ENCODE measurements around the gene ROBO2. TPM values are rescaled to one million over a fixed set of nuclear protein-coding genes. Genes with fewer than 3 reads are reported as not detected.

Gene ROBO2
- total RNA-seq, 1 donor from 2014 or later: 22.7 TPM

DNA sequence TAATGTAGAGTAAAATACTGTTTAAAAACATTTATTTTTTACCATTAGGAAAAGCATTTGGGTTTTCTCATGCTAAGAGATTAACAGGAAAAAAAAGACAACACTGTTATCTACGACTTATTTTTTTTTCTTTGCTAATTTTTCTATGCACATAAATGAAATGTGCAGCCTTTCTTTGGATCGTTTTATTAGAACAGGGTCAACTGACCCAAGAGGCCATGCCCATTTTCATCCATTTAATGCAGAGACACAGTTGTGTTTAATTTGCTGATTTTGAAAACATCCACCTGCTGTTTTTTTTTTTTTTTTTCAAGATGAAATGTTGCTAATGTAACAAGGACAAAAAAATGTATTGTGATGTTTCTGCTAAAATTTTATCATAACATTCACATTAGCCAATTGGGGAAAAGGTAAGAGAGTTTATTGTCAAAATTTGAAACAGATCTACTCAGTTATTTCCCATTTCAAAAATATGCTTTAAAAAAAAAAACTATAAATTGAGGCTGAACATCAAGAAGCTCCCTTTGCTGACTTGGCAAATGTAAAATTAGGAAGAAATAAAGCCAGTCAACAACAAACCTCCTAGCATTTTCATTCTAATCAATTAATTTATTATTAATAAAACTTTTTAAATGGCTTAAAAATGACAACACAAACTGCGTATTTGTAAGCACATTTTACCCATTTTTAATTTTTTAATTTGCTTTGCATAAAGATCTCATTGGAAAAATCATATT is 485.2 kb downstream of the ROBO2 start:
- H3K36me3 Mint-ChIP-seq: no peaks in the 10 kb centered on the region
- H3K4me3 Mint-ChIP-seq: no peak overlapping the region
- no peaks in the 10 kb centered on the region for H3K9me3 Mint-ChIP-seq
- H3K4me1 Mint-ChIP-seq (ENCODE audit: unreplicated experiment): no peaks in the 10 kb centered on the region
- no peaks in the 10 kb centered on the region for H3K27me3 Mint-ChIP-seq
- no peak for DNase-seq (ENCODE audit: extremely low spot score, unreplicated experiment)
- TF ChIP-seq, protein P1, sequence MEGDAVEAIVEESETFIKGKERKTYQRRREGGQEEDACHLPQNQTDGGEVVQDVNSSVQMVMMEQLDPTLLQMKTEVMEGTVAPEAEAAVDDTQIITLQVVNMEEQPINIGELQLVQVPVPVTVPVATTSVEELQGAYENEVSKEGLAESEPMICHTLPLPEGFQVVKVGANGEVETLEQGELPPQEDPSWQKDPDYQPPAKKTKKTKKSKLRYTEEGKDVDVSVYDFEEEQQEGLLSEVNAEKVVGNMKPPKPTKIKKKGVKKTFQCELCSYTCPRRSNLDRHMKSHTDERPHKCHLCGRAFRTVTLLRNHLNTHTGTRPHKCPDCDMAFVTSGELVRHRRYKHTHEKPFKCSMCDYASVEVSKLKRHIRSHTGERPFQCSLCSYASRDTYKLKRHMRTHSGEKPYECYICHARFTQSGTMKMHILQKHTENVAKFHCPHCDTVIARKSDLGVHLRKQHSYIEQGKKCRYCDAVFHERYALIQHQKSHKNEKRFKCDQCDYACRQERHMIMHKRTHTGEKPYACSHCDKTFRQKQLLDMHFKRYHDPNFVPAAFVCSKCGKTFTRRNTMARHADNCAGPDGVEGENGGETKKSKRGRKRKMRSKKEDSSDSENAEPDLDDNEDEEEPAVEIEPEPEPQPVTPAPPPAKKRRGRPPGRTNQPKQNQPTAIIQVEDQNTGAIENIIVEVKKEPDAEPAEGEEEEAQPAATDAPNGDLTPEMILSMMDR (conservative IDR thresholded peaks at IDR 0.05): no peak
- H3K27ac Mint-ChIP-seq: no peak overlapping the region

GRCh38 chr3:77526573-77527113 is 486.7 kb downstream of the ROBO2 start:
- Mint-ChIP-seq H3K4me1 (ENCODE audit: unreplicated experiment) (peaks cover 2% of the 10 kb centered on the region), H3K9me3 (no peaks in the 10 kb centered on the region)
- TF ChIP-seq, protein P1 (conservative IDR thresholded peaks at IDR 0.05): no peak

DNA sequence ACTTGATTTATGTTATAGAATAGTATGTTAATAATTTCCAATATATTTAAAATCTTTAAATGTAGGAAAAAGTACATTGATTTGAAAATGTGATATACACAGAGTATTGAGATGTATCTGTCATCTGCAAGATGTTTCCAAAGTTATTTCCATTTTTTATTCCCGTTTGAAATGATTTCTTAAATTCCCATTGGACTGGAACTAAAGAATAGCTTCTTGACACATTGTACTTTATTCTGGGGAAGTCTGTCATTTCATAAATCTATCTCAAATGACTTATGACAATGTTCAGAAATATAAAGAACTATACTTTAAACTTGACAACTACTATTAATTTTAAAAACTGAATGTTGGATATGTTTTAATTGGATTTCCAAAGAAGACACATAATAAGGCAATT is 489.6 kb downstream of the ROBO2 start:
- Mint-ChIP-seq H3K4me3 (no peak overlapping the region), H3K27me3 (no peaks in the 10 kb centered on the region), H3K36me3 (no peaks in the 10 kb centered on the region), H3K9me3 (peaks cover 5% of the 10 kb centered on the region), H3K4me1 (ENCODE audit: unreplicated experiment) (peaks cover 8% of the 10 kb centered on the region), H3K27ac (no peak overlapping the region)
- no peak for DNase-seq (ENCODE audit: extremely low spot score, unreplicated experiment)
- TF ChIP-seq, protein P1 (conservative IDR thresholded peaks at IDR 0.05): no peak

More at GRCh38 chr3:77526573-77527113, 486.7 kb downstream of the ROBO2 start:
- Mint-ChIP-seq H3K27me3 (no peaks in the 10 kb centered on the region), H3K4me3 (no peak overlapping the region), H3K27ac (no peak overlapping the region), H3K36me3 (no peaks in the 10 kb centered on the region)
- no peak for DNase-seq (ENCODE audit: extremely low spot score, unreplicated experiment)

GRCh38 chr3:77530870-77531269 is 491.0 kb downstream of the ROBO2 start:
- TF ChIP-seq, protein P1 (conservative IDR thresholded peaks at IDR 0.05): no peak
- H3K4me3 Mint-ChIP-seq: no peak overlapping the region
- peaks cover 5% of the 10 kb centered on the region for H3K9me3 Mint-ChIP-seq
- H3K4me1 Mint-ChIP-seq (ENCODE audit: unreplicated experiment): peaks cover 8% of the 10 kb centered on the region
- H3K27me3 Mint-ChIP-seq: no peaks in the 10 kb centered on the region
- H3K36me3 Mint-ChIP-seq: no peaks in the 10 kb centered on the region
- DNase-seq (ENCODE audit: extremely low spot score, unreplicated experiment): no peak
- no peak overlapping the region for H3K27ac Mint-ChIP-seq

DNA sequence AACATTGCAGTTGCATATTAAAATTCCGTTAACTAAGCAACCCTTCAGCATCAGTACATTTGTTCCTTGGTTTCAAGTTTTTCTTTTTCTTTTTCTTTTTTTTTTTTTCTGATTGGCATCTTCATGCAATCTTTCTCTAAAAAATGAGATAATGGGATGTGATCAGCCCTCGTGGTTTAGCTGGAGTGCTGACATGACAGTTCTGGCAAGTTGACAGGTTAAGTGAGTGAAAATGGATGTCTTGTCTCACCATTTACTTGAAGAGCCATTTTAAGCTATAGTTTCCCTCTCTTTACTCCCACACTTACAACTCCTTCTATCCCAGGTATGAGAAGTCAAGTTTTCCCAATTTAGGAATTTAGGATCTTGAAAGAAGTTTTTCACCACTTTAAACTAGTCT is 495.2 kb downstream of the ROBO2 start:
- peaks cover 11% of the 10 kb centered on the region for H3K9me3 Mint-ChIP-seq
- H3K4me3 Mint-ChIP-seq: no peak overlapping the region
- no peak for DNase-seq (ENCODE audit: extremely low spot score, unreplicated experiment)
- no peak overlapping the region for H3K27ac Mint-ChIP-seq
- TF ChIP-seq, protein P1 (conservative IDR thresholded peaks at IDR 0.05): no peak
- peaks cover 11% of the 10 kb centered on the region for H3K4me1 Mint-ChIP-seq (ENCODE audit: unreplicated experiment)
- peaks cover 4% of the 10 kb centered on the region for H3K36me3 Mint-ChIP-seq
- H3K27me3 Mint-ChIP-seq: no peaks in the 10 kb centered on the region

Measured in type B pancreatic cell (in vitro differentiated cells).